DOHH2 (cell line): ENCODE data around the gene RRP1B.

ENCODE experiments used
- H3F3A ChIP-seq: fragments of 200-600 bp; sonication (generic), shearing (Covaris generic); 2 replicates; pipeline ENCODE4 v1.6.0; 2016; ENCODE audit warnings: antibody characterized with exemption, mild to moderate bottlenecking; ENCODE audit not compliant: control insufficient read depth, insufficient read depth
- H3K27ac ChIP-seq: fragments of 200-600 bp; sonication (generic); 2 replicates; pipeline ENCODE4 v1.5.1; 2014; ENCODE audit warnings: low read depth, mild to moderate bottlenecking, low read length, moderate library complexity
- H3K27me3 ChIP-seq: fragments of 200-600 bp; sonication (generic); 2 replicates; pipeline ENCODE4 v1.6.1; 2014; ENCODE audit warnings: mild to moderate bottlenecking, low read length, mixed read lengths; ENCODE audit not compliant: control insufficient read depth
- H3K36me3 ChIP-seq: fragments of 200-600 bp; sonication (generic); 2 replicates; pipeline ENCODE4 v1.6.1; 2014; ENCODE audit warnings: mild to moderate bottlenecking, low read length, moderate library complexity, mixed read lengths; ENCODE audit not compliant: control insufficient read depth
- H3K4me1 ChIP-seq: fragments of 200-600 bp; sonication (generic); 2 replicates; pipeline ENCODE4 v1.6.1; 2014; ENCODE audit warnings: mild to moderate bottlenecking, low read length, mixed read lengths; ENCODE audit not compliant: control insufficient read depth
- H3K4me2 ChIP-seq: fragments of 200-600 bp; sonication (generic); 2 replicates; pipeline ENCODE4 v1.6.0; 2014; ENCODE audit warnings: mild to moderate bottlenecking, low read length, moderate library complexity
- H3K4me3 ChIP-seq: fragments of 200-600 bp; sonication (generic); 2 replicates; pipeline ENCODE4 v1.5.1; 2014; ENCODE audit warnings: mild to moderate bottlenecking, low read length, mixed read lengths
- H3K79me2 ChIP-seq: fragments of 200-600 bp; sonication (generic); 2 replicates; pipeline ENCODE4 v1.6.1; 2014; ENCODE audit warnings: mild to moderate bottlenecking, low read length, mixed read lengths; ENCODE audit not compliant: control insufficient read depth
- H3K9me2 ChIP-seq: fragments of 200-600 bp; sonication (generic); replicated peaks from 2 replicates; pipeline ENCODE4 v1.6.1; 2014; ENCODE audit warnings: mild to moderate bottlenecking, low read length, mixed read lengths; ENCODE audit not compliant: control insufficient read depth
- H3K9me3 ChIP-seq: fragments of 200-600 bp; sonication (generic); 2 replicates; pipeline ENCODE4 v1.6.1; 2014; ENCODE audit warnings: antibody characterized with exemption, low read length, mixed read lengths; ENCODE audit not compliant: control insufficient read depth, insufficient read depth
- H4K20me1 ChIP-seq: fragments of 200-600 bp; sonication (generic); 2 replicates; pipeline ENCODE4 v1.6.0; 2014; ENCODE audit warnings: low read depth, mild to moderate bottlenecking, antibody characterized with exemption, low read length, moderate library complexity; ENCODE audit not compliant: control insufficient read depth, insufficient read depth
- CTCF ChIP-seq: fragments of 200-600 bp; sonication (generic); IDR thresholded peaks from one replicate; pipeline ENCODE4 v1.5.1; 2014; ENCODE audit warnings: antibody characterized with exemption, mild to moderate bottlenecking, low read depth, low read length; ENCODE audit not compliant: poor library complexity, severe bottlenecking
- EZH2phosphoT487 ChIP-seq: fragments of 200-600 bp; sonication (generic); IDR thresholded peaks from 2 replicates; pipeline ENCODE4 v1.6.1; 2017; ENCODE audit warnings: borderline replicate concordance, mild to moderate bottlenecking, antibody characterized with exemption, low read length, moderate library complexity, mixed read lengths

RRP1B gene

GRCh38 chr21:43669828-43670605 is 10.7 kb downstream of the RRP1B start:
- no peak for TF ChIP-seq CTCF
- TF ChIP-seq EZH2phosphoT487: no peak
- Histone ChIP-seq H3K9me3 (no peaks in the 10 kb centered on the region), H3K4me2 (no peak overlapping the region), H3K9me2 (no peaks in the 10 kb centered on the region), H3K4me3 (no peak overlapping the region), H3K4me1 (0 out of 2 replicates have a peak, but pooled peaks cover 3% of the 10 kb centered on the region), H3K27me3 (no peaks in the 10 kb centered on the region), H3K36me3 (peaks cover 87% of the 10 kb centered on the region), H3F3A (0 out of 2 replicates have a peak, but pooled peaks cover 3% of the 10 kb centered on the region), H4K20me1 (peaks cover 11% of the 10 kb centered on the region), H3K27ac (no peak overlapping the region), H3K79me2 (peaks cover 86% of the 10 kb centered on the region)

- peaks cover 6% of the 10 kb centered on the region for H4K20me1 ChIP-seq
- no peak overlapping the region for H3K27ac ChIP-seq
- TF ChIP-seq EZH2phosphoT487 (no peak), CTCF (no peak)
- H3K4me1 ChIP-seq: 0 out of 2 replicates have a peak, but pooled peaks cover 4% of the 10 kb centered on the region
- peaks cover 91% of the 10 kb centered on the region for H3K36me3 ChIP-seq
- H3K9me2 ChIP-seq: no peaks in the 10 kb centered on the region
- H3K27me3 ChIP-seq: no peaks in the 10 kb centered on the region
- H3F3A ChIP-seq: 0 out of 2 replicates have a peak, but pooled peaks cover 3% of the 10 kb centered on the region
- peaks cover 81% of the 10 kb centered on the region for H3K79me2 ChIP-seq
- no peak overlapping the region for H3K4me2 ChIP-seq
- no peak overlapping the region for H3K4me3 ChIP-seq
- no peaks in the 10 kb centered on the region for H3K9me3 ChIP-seq
Observed at GRCh38 chr21:43675871-43676270, 16.5 kb downstream of the RRP1B start.

GRCh38 chr21:43676391-43676790 is 17.0 kb downstream of the RRP1B start:
- Histone ChIP-seq H3K9me2 (no peaks in the 10 kb centered on the region), H3K36me3 (peaks cover 87% of the 10 kb centered on the region), H4K20me1 (peaks cover 6% of the 10 kb centered on the region), H3K4me1 (0 out of 2 replicates have a peak, but pooled peaks cover 4% of the 10 kb centered on the region), H3K4me3 (no peak overlapping the region), H3K79me2 (peaks cover 77% of the 10 kb centered on the region), H3K27me3 (no peaks in the 10 kb centered on the region), H3K27ac (no peak overlapping the region), H3F3A (0 out of 2 replicates have a peak, but pooled peaks cover 3% of the 10 kb centered on the region), H3K4me2 (no peak overlapping the region), H3K9me3 (no peaks in the 10 kb centered on the region)
- TF ChIP-seq EZH2phosphoT487 (no peak), CTCF (no peak)
